Endothelial cell of umbilical vein (primary cell): ENCODE data around the gene UBE2E2. TPM values are rescaled to one million over a fixed set of nuclear protein-coding genes. Genes with fewer than 3 reads are reported as not detected.

Experiments
- BruUV-seq: library from RNA; stranded (reverse); fragments of 400-500 nt; replicated peaks from 2 replicates; lab custom pipeline; 2021; lab: Mats Ljungman, UMichigan
- CTCF ChIA-PET: fragments of 300-600, 350-600 bp; sonication (Branson Sonifier 250); formaldehyde crosslinking; loops from one replicate; lab custom pipeline; 2021; ENCODE audit warnings: antibody characterized with exemption, inconsistent platforms; lab: Charles Lee
- POLR2A ChIA-PET: fragments of 300-600, 350-600 bp; sonication (Branson Sonifier 250); formaldehyde crosslinking; loops from one replicate; lab custom pipeline; 2021; ENCODE audit warnings: antibody characterized with exemption, inconsistent platforms; lab: Charles Lee
- DNase-seq: peaks from one replicate; pipeline ENCODE4 v3.0.0-alpha.2; 2011; ENCODE audit warnings: low read depth, low spot score
- FAIRE-seq: peaks from 2 replicates; lab custom pipeline; 2011; peaks lifted over from hg19 to GRCh38; lab: Jason Lieb, UNC
- H2AFZ ChIP-seq: 2 replicates; pipeline ENCODE4 v1.6.0; 2012; ENCODE audit warnings: low read depth, low read length, control low read depth, inconsistent platforms
- H3K27ac ChIP-seq: 2 replicates; pipeline ENCODE4 v1.5.1; 2011; ENCODE audit warnings: low read depth, mild to moderate bottlenecking, control low read depth, low read length, moderate library complexity; ENCODE audit not compliant: insufficient read depth
- H3K27me3 ChIP-seq, 2 experiments: 2 replicates each; pipeline versions ENCODE4 v1.6.0 to v1.6.1; 2011; ENCODE audit warnings: low read length in 2 of 2, mixed read lengths in 1 of 2; ENCODE audit not compliant: control insufficient read depth in 2 of 2, insufficient read depth in 2 of 2
- H3K36me3 ChIP-seq, 2 experiments: 2 replicates in 1 of 2; 3 replicates in 1 of 2; pipeline ENCODE4 v1.5.1; 2011; ENCODE audit warnings: low read length in 2 of 2, mild to moderate bottlenecking in 1 of 2, moderate library complexity in 1 of 2; ENCODE audit not compliant: control insufficient read depth in 2 of 2, insufficient read depth in 2 of 2; ENCODE audit errors: extremely low read depth in 1 of 2
- H3K4me1 ChIP-seq: 3 replicates; pipeline ENCODE4 v1.5.1; 2011; ENCODE audit warnings: mild to moderate bottlenecking, low read length; ENCODE audit not compliant: control insufficient read depth, insufficient read depth; ENCODE audit errors: extremely low read depth
- H3K4me2 ChIP-seq: 2 replicates; pipeline ENCODE4 v1.6.1; 2011; ENCODE audit warnings: low read length, control low read depth, mixed read lengths; ENCODE audit not compliant: insufficient read depth
- H3K4me3 ChIP-seq, 3 experiments: fragments of 200-600 bp in 1 of 3; sonication (generic), shearing (Covaris generic) in 1 of 3; replicated peaks in 1 of 3; 2 replicates each; pipeline ENCODE4 v1.5.1; 2011 to 2016; ENCODE audit warnings: control low read depth in 3 of 3, low read length in 3 of 3, mild to moderate bottlenecking in 2 of 3, inconsistent platforms in 1 of 3, low read depth in 1 of 3, moderate library complexity in 1 of 3; ENCODE audit not compliant: insufficient read depth in 1 of 3
- H3K79me2 ChIP-seq: 2 replicates; pipeline ENCODE4 v1.6.0; 2012; ENCODE audit warnings: low read length, inconsistent platforms; ENCODE audit not compliant: control insufficient read depth, insufficient read depth
- H3K9ac ChIP-seq: replicated peaks from 2 replicates; pipeline ENCODE3; 2011; ENCODE audit warnings: low read length, control low read depth; ENCODE audit not compliant: insufficient read depth; ENCODE audit errors: extremely low read depth
- H3K9me1 ChIP-seq: replicated peaks from 3 replicates; pipeline ENCODE4 v1.6.0; 2011; ENCODE audit warnings: mild to moderate bottlenecking, low read length; ENCODE audit not compliant: control insufficient read depth, insufficient read depth; ENCODE audit errors: extremely low read depth
- H3K9me3 ChIP-seq: replicated peaks from 2 replicates; pipeline ENCODE4 v1.5.1; 2012; ENCODE audit warnings: low read length, inconsistent platforms; ENCODE audit not compliant: control insufficient read depth, insufficient read depth
- H4K20me1 ChIP-seq: replicated peaks from 2 replicates; pipeline ENCODE3; 2011; ENCODE audit warnings: mild to moderate bottlenecking, low read length; ENCODE audit not compliant: control insufficient read depth, insufficient read depth; ENCODE audit errors: extremely low read depth
- EZH2 ChIP-seq: IDR thresholded peaks from 2 replicates; pipeline ENCODE4 v1.6.1; 2012; ENCODE audit warnings: borderline replicate concordance, low read depth, mild to moderate bottlenecking, moderate library complexity, low read length, inconsistent platforms; ENCODE audit not compliant: severe bottlenecking
- FOS ChIP-seq: IDR thresholded peaks from 2 replicates; pipeline ENCODE4 v1.6.1; 2011; ENCODE audit warnings: mild to moderate bottlenecking, low read length, moderate library complexity, borderline replicate concordance; ENCODE audit not compliant: insufficient read depth
- GATA2 ChIP-seq: IDR thresholded peaks from 2 replicates; pipeline ENCODE4 v1.7.0; 2011; ENCODE audit warnings: low read depth, mild to moderate bottlenecking, moderate library complexity, mixed read lengths, low read length; ENCODE audit not compliant: insufficient read length, insufficient read depth
- JUN ChIP-seq: IDR thresholded peaks from 2 replicates; pipeline ENCODE4 v1.6.1; 2011; ENCODE audit warnings: borderline replicate concordance, low read depth; ENCODE audit not compliant: insufficient read length, insufficient read depth
- MYC ChIP-seq: IDR thresholded peaks from one replicate; pipeline ENCODE4 v1.6.1; 2011; ENCODE audit warnings: mild to moderate bottlenecking, low read depth, low read length
- POLR2A ChIP-seq: IDR thresholded peaks from 2 replicates; pipeline ENCODE4 v1.6.1; 2012; ENCODE audit warnings: low read depth, mild to moderate bottlenecking, control low read depth, low read length
- POLR2AphosphoS5 ChIP-seq: IDR thresholded peaks from 2 replicates; pipeline ENCODE4 v1.6.1; 2012; ENCODE audit warnings: low read depth, mild to moderate bottlenecking, control low read depth, low read length, moderate library complexity; ENCODE audit not compliant: insufficient read depth
- dilution Hi-C: fragments of 300-500 bp; cut with MboI; formaldehyde crosslinking; loops from one replicate; pipeline ENCODE4 v1.15.0; 2019; ENCODE audit warnings: low sequenced_read_pairs; ENCODE audit not compliant: extremely low pct_ligation_motif_present
- intact Hi-C: fragments of 100-400 bp; cut with micrococcal nuclease; formaldehyde crosslinking; loops from one replicate; pipeline ENCODE4 v1.10.0; 2022
- polyA plus RNA-seq, 4 experiments: library from polyadenylated mRNA; depleted of rRNA in 3 of 4; stranded (reverse) in 3 of 4; unstranded in 1 of 4; fragments of >200 nt; gene quantifications; 2 replicates each; pipeline versions ENCODE4 v1.2.1 to v1.2.3, GENCODE V29; 2011 to 2012; ENCODE audit warnings: missing spikeins in 1 of 4
- total RNA-seq: library from RNA; stranded (reverse); gene quantifications from 2 replicates; pipeline ENCODE4 v1.2.3, GENCODE V29; 2021
- TF ChIP-seq, protein P1 (sequence below), 2 donors: IDR thresholded peaks; 1 replicate in 1 of 2; 2 replicates in 1 of 2; pipeline ENCODE4 v1.5.1; 2011; ENCODE audit warnings: low read length in 2 of 2, mild to moderate bottlenecking in 2 of 2, moderate library complexity in 2 of 2, control low read depth in 1 of 2, inconsistent platforms in 1 of 2, low read depth in 1 of 2; ENCODE audit not compliant: insufficient read depth in 1 of 2; ENCODE audit errors: extremely low read depth in 1 of 2
- TF ChIP-seq, protein P2 (sequence below): IDR thresholded peaks from 2 replicates; pipeline ENCODE4 v1.6.1; 2011; ENCODE audit not compliant: insufficient read depth, insufficient read length

UBE2E2 gene
- total and polyA plus RNA-seq, 2 donors (not counting 3 experiments of a cell fraction or from before 2014, with no cell fraction given) = 37.0 to 45.4 TPM

DNA sequence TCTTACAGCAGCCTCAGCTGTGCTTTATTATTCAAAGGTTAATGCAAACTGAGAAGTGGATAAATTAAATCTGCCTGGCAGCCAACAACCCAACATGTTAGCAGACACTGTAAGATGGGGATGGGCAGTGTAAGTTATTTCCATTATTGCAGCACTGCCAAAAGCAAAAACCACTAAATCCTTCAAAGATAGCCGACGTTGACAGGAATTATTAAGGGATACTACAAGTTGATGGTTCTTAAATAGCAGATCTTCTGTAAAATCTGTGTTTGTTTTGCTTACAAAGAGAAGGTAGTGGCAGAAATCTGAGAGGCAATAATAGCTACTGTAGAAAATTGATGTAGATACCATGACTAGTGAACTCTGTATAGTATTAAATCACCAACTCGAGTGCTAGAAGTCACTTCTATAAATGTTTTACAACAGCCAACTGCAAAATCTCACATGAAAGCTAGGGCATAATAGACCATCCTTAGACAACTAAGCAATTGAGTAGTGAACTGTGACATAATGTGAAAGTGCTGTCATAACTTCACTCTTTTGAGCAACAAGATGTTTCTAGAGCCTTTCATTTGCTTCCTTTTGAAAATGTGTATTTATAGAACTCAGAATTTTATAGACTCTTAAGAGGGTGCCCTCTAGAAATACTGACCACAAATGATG, 278.6 kb downstream of the UBE2E2 start:
- intact Hi-C loops = no loop called here
- no peaks in the 10 kb centered on the region for H4K20me1 ChIP-seq
- DNase-seq (no peak), FAIRE-seq (no peak)
- no TSS peak for BruUV-seq
- no peaks in the 10 kb centered on the region for H3K36me3 ChIP-seq
- H3K9ac ChIP-seq = no peak overlapping the region
- H2AFZ ChIP-seq = no peak overlapping the region
- H3K4me3 ChIP-seq = no peak overlapping the region
- no peaks in the 10 kb centered on the region for H3K27me3 ChIP-seq
- H3K4me2 ChIP-seq = no peak overlapping the region
- H3K9me3 ChIP-seq = no peaks in the 10 kb centered on the region
- dilution Hi-C loops = no loop called here
- no peak for TF ChIP-seq GATA2
- no peak for TF ChIP-seq POLR2A
- TF ChIP-seq, protein P1, sequence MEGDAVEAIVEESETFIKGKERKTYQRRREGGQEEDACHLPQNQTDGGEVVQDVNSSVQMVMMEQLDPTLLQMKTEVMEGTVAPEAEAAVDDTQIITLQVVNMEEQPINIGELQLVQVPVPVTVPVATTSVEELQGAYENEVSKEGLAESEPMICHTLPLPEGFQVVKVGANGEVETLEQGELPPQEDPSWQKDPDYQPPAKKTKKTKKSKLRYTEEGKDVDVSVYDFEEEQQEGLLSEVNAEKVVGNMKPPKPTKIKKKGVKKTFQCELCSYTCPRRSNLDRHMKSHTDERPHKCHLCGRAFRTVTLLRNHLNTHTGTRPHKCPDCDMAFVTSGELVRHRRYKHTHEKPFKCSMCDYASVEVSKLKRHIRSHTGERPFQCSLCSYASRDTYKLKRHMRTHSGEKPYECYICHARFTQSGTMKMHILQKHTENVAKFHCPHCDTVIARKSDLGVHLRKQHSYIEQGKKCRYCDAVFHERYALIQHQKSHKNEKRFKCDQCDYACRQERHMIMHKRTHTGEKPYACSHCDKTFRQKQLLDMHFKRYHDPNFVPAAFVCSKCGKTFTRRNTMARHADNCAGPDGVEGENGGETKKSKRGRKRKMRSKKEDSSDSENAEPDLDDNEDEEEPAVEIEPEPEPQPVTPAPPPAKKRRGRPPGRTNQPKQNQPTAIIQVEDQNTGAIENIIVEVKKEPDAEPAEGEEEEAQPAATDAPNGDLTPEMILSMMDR (IDR thresholded peaks at IDR 0.05; ENCODE audit: extremely low read depth in 1 of 2, insufficient read depth in 1 of 2, low read depth in 1 of 2, low read length in 2 of 2) = no peak
- TF ChIP-seq MYC = no peak
- no peak for TF ChIP-seq JUN
- no peak for TF ChIP-seq POLR2AphosphoS5
- no peak for TF ChIP-seq FOS
- TF ChIP-seq, protein P2, sequence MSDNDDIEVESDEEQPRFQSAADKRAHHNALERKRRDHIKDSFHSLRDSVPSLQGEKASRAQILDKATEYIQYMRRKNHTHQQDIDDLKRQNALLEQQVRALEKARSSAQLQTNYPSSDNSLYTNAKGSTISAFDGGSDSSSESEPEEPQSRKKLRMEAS = no peak
- no peak for TF ChIP-seq EZH2
- no peaks in the 10 kb centered on the region for H3K4me1 ChIP-seq
- POLR2A ChIA-PET = no interaction called here
- no peaks in the 10 kb centered on the region for H3K79me2 ChIP-seq
- CTCF ChIA-PET = interaction anchor here (1.5 to 1.6 kb wide), 2 partner anchors 12 to 13 kb away, joined by 3 to 5 read pairs; no protein-coding TSS in a partner anchor
- H3K27ac ChIP-seq = no peak overlapping the region
- no peaks in the 10 kb centered on the region for H3K9me1 ChIP-seq
